ENCODE measurements around the gene KREMEN1.

KREMEN1 gene

DNA sequence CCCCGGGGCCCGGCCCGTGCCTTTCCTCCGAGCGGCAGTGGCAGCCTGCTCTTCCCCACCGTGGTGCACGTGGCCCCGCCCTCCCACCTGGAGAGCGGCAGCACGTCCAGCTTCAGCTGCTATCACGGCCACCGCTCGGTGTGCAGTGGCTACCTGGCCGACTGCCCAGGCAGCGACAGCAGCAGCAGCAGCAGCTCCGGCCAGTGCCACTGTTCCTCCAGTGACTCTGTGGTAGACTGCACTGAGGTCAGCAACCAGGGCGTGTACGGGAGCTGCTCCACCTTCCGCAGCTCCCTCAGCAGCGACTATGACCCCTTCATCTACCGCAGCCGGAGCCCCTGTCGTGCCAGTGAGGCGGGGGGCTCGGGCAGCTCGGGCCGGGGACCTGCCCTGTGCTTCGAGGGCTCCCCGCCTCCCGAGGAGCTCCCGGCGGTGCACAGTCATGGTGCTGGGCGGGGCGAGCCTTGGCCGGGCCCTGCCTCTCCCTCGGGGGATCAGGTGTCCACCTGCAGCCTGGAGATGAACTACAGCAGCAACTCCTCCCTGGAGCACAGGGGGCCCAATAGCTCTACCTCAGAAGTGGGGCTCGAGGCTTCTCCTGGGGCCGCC, 23.1 kb upstream of the KREMEN1 start:
- DNase-seq, result no peak

DNA sequence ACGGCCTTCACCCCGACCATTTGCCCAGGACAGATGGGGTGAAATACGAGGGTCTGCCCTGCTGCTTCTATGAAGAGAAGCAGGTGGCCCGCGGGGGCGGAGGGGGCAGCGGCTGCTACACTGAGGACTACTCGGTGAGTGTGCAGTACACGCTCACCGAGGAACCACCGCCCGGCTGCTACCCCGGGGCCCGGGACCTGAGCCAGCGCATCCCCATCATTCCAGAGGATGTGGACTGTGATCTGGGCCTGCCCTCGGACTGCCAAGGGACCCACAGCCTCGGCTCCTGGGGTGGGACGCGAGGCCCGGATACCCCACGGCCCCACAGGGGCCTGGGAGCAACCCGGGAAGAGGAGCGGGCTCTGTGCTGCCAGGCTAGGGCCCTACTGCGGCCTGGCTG, 22.4 kb upstream of the KREMEN1 start:
- DNase-seq, result no peak

DNA sequence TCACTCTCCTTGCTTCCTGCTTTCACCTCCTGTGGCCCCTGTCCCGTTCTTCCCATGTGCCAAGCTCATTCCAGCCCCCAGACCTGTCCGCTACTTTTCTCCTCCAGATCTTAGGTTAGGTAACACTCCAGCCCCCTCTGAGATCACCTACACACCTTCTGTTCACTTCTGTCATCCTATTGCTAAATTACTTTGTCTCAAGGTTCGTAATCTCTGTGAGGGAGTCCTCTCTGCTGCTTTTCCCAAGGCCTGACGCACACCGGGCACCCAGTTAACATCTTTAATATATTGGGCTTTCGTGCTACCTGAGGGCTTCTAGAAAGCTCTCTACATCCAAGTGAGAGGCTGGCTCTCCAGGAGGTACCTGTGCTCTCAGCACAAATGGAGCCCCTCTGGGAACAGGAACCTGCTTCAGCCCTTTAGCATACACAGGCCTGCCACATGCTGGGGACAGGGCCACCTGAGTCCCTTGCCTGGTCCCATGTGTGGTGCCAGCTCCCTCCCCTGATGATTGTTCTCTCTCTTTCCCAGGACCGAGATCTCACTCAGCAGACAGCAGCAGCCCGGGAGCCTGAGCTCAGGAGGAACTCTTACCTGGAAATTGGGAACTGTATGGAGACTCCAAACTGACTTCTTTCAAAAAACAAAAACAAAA, 19.7 kb upstream of the KREMEN1 start:
- DNase-seq, result no peak

DNA sequence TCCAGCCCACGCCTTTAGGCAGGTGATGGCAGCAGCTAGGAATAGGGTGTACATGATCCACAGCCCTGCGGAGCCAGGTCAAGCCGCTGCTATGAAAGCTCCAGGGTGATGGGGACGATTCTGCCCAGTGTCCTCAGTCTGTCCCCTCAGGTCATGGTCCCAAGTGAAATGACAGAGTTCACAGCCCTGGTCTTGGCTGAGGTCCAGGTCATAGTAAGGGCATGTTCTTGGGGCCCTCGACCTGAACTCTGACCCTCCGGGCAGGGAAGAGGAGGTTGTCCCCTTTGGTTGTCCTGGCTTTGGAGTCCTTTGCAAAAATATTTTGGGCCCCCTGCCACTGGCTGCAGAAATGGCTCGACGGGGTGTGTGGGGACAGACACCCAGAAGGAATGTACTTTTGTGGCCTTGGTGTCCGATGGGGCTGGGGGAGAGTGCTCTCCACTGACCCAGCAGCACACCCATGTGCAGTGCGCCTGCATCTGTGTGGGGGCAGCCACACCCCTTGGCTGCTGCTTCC, 18.5 kb upstream of the KREMEN1 start:
- no peak for DNase-seq

DNA sequence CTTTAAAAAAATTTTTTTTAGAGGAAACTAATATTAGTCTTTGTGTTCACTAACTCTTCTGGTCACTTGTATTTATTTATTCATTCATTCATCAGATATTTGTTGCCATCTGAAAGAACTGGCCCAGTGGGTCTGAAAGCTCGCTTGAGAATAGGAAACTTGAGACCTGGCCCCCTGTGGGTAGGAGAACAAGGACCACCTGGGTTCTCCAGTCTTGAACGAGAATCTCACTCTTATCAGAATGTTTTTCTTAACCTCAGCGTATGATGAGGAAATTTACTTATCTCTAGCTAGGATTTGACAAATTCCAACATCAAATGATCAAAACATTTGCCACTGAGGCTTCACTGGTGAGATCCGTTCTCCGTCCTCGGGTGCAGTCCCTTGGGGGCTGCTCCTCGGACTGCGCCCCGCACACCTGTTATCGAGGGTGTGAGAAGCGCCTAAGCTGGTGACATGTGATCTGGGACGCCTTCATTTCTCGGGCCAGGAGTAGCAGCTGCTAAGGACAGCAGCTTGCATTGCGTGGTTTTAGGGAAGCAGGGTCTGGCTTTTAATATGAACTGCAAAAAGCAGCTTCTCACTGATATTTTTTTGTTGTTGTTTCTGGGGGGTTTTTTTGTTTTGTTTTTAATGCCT, 17.5 kb upstream of the KREMEN1 start:
- no peak for DNase-seq

DNA sequence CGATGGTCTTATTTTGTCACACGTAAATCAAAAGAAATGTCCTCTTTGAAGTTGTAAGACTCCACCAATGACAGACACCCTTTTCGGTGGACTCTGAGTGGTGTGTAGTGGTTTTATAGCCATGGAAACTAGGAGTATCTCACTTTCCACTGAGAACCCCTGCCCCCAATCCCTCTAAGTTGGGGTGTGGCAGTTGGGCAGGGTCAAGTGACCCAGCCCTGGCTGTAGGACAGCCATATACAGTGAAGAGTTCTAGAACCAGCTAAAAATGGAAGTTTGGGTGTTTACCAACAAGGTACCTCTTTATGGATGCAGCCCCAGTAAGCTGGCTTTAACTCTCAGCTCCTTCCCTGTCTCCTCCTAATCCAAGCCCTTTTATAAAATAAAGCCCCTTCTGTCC, 16.4 kb upstream of the KREMEN1 start:
- no peak for DNase-seq

DNA sequence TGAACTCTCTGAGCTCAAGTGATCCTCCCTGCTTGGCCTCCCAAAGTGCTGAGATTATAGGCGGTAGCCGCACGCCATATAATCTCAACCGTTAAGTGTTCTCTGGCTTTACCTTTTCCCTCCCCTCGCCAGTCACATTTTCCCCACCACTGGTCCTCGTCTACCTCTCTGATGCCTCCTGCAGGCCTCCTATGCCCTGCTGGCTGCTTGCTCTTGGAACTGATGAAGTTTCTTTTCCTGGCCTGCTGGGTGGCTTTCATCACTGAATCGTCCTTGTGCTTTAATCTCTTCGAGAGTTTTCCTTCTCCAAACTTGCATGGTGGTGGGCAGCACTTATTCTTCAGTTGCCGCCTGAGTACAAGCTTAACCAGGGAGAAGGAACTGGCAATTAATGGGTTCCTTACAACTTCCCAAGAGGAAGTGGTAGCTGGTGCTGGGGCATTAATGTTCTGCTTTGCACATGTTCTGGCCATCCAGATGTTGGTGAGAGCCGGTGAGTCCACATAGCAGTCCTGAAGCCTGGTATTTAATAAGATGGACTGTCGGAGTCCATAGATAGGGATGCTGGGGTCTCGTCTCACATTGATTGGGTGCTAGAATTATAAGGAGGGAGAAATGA, 12.5 kb upstream of the KREMEN1 start:
- no peak for DNase-seq

DNA sequence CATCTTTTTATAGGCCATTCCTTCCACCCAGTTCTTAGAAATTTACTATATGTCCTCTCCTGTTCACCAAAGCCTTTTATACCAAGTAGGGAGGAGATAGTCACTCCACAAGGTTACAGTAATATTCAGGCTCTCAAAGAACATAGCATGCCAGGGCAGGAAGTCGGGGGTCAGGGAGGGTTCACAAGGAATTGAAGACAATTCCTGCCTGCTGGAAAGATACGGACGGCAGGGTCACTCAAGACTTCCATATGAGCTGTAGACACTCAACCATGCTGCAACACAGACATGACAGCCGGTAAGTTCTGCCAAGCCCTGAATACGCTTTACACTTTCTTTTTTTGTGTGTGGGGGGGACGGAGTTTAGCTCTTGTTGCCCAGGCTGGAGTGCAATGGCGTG, 11.9 kb upstream of the KREMEN1 start:
- DNase-seq, result no peak

DNA sequence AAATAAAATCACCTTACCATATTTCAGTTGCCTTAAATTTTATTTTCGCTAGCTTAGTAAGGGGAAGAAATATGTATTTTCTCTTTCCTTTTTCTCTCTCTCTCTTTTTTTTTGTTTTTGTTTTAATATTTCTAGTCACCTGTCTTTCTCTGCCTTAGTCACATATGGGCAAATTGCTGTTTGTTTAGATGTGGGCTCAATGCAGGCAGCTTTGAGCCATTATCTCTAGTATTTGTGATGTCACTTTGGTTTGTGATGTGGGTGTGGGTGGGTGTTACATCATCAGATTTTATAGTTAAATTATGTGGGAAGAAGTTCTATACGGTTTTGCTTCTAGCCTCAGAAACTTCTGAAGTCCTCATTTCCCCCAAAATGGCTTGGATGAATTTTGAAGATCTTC, 11.1 kb upstream of the KREMEN1 start, which contains the start of gene C22orf31:
TSS of gene C22orf31 (minus strand) at position 59 of the 400 bp plus-strand sequence. CDS start at position 20, 39 bp downstream.
- no peak for DNase-seq

DNA sequence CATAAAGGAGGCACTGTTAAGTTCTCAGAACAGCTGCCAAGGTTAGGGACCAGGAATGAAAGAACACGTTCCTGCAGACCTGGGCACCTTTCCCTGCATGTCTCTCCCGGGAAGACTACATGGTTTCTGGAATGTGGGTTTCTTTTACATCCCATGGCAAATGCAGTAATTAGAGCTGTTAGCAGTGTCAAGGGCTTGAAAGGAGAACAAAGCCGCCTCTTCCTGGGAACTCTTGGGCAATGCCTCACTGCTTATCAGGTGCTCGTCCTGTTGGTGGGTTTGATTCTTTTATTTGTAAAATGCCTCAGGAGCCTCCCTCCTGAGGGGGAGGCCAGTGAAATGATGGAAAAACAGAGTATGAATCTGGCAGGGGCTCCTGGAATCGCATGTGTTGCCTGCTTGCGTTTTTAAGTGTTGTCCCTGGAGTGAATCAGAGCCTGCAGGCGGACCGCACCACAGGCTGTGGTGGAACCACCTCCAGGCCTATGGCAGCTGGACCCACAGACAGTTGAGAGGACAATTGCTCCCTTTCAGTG, 10.5 kb upstream of the KREMEN1 start:
- no peak for DNase-seq

DNA sequence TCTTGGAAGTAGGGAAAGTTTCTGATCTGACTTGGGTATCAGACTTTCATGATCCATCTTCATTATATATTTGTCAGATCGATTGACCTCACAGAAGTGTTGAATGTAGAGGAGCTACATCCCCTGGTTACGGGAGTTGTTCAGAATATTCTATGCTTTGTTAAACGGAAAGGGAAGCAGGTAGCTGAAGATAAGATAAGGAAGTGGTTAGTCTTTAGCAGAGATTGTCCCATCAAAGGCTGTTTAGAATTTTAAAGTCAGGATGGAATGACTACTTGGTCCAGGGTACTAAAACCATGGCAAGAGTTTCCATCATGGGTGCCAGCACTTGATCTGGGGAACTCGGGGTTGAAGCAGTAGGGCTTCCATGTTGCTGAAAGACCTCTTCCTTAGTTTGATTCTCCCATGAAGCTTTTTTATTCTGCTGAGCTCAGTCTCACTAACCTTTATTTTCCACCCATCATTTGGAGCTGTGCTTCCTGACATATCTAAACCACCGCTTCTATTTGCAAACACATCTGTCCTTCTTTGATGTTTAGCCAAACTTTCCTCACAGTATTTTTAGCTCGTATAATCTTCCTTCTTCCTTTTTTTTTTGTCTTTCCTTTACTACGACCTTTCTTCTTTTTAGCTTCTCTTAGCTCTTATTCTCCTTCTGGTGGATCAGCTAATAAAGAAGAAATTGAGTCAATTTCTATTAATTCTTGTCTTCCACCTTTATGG, 7.2 kb upstream of the KREMEN1 start:
- no peak for DNase-seq

DNA sequence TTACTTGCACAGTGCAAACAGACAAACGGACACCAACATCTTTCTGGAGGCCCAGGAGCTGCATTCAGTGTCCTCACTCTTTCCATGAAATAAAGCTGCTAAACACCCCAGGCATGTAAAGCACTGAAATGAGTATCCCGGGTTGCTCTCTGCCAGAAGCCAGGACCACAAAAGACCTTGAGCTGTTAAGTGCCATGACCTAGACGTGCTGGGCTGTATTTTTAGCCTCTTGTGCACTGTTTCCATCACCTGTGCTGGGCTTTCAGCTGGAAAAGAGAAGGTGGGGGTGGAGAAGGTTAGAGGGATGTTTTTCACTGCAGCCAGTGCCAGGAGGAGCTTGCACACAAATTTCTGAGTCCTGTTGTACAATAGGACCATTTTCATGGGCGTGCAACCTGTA, 3.4 kb upstream of the KREMEN1 start:
- DNase-seq, result no peak

DNA sequence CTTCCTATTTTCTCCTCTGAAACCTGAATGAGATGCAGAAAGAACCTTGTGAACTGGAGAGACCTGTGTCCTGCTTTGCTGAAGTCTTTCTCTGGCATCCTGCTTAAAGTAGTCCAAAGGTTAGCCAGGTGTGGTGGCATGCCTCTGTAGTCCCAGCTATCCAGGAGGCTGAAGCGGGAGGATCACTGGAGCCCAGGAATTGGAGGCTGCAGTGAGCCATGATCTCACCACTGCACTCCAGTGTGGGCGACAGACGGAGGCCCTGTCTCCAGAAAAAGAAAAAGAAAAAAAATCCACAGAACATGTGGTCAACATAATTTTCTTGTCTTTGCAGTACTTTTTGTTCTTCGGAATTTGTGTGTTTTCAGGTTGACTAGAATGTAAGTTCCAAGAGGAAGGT, 2.3 kb upstream of the KREMEN1 start:
- DNase-seq, result no peak

DNA sequence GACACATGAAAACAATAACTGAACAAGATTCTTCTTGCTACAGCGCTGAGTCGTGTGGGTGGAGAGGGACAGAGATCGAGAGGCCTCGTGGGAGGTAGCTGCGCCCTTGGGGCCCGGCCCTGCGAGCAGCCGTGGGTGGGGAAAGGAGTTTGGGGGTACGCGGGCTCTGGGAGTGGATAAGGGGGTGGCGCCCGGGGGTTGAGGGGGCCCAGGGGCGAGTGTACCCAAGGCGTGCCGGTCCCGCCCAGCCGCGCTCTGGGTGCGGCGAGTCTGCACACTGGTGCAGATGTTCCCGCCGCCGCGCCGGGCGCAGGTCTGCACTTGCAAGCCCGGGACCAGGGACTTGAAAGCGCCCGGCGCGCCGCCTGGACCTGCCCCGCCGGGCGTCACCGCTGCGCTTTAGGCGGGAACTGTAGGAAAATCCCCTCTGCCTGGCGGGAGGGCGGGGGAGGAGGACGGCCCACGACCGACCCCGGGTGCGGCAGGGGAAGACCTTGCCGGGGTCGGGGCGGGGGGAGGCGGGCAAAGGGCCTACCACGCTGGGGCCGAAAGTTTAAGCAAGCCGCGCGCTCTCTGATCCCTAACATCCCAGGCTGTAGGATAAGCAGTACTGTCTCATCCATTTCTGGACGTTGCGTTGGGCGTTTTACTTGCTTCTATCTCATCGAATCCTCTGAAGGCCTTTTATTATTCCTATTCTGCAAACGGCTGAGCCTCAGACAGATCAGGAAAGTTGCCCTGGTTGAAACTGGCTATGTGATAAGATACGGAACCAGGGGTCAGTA, 1.4 kb upstream of the KREMEN1 start:
- DNase-seq, result no peak

DNA sequence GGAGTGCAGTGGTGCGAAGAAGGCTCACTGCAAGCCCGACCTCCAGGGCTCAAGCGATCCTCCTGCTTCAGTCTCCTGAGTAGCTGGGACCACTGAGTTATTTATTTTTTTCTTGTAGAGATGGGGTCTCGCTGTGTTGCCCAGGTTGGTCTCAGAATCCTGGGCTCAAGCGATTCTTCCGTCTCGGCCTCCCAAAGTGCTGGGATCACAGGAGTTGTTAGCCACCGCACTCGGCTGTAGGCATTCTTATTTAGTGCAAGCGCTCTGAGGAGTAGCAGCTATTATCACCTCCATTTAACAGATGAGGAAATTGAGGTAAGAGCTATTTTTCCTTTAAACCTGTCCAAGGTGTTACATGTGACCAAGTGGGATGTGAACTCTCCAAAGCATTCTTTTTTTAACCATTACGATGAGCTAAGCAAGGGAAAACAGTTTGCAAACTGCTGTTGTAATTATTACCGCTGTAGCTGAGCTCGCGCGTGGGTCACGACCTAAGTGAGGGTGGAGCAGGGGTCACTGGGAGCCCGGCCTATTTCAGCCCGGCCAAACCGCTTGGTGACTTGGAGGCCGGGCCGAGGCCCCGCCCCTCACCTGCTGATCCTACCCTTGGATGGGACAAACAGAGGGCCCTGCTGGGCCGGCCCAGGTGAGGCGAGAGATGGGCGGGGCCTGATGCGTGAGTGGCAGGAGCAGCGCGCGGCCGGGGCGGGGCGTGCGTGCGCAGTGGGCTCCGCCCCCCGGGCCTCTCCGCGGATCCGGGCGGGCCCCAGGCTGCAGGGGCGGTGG, 449 bp upstream of the KREMEN1 start:
- peak; percentile 82 for DNase-seq

DNA sequence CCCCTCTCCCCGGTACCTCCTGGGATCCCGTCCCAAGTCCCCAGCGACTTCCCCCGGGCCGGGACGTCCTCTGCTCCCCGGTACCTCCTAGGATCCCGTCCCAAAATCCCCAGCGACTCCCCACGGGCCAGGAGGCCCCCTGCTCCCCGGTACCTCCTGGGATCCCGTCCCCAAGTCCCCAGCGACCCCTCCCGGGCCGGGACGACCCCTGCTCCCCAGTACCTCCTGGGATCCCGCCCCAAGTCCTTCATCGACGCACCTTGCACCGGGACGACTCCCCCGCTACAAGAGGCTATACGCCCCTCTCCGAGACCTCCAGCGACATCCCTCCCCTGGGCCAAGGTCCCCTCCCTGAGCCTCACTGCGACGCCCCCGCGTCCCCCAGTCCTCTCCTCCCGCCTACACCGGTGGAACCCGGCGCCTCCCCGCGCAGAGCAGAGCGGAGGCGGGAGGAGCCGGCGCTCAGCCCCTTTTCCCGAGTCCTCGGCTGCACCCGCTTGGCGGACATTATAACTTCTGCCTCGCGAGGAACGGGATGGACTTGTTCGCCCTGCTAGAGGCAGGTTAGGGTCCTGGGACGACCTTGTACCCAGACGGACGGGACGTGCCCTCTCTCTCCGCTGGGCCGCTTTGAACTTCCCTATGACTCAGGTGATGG, 912 bp downstream of the KREMEN1 start:
- no peak for DNase-seq

DNA sequence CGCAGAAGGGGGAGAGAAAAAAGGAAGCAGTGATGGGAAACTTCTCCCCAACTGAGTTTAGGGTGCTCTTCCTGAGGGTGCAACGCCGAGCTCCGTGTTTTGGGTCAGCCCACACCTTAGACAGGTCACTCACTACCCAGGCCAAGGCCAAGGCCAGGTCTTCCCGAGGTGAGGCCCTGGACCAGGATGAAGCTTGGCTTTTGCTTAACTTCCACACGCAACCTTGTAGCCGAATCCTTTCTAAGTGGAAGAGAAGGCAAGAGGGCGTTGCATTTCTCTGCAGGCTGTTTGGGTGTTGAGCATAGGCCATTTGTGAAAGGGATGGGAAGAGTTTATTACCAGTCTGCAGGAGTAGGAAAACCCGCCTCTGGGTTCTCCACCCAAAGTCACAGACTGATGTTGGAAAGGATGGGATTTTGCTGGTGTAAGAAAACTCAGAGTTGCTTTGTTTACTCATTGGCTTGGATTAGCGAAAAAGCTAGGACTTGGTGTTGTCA, 1.5 kb downstream of the KREMEN1 start:
- no peak for DNase-seq

DNA sequence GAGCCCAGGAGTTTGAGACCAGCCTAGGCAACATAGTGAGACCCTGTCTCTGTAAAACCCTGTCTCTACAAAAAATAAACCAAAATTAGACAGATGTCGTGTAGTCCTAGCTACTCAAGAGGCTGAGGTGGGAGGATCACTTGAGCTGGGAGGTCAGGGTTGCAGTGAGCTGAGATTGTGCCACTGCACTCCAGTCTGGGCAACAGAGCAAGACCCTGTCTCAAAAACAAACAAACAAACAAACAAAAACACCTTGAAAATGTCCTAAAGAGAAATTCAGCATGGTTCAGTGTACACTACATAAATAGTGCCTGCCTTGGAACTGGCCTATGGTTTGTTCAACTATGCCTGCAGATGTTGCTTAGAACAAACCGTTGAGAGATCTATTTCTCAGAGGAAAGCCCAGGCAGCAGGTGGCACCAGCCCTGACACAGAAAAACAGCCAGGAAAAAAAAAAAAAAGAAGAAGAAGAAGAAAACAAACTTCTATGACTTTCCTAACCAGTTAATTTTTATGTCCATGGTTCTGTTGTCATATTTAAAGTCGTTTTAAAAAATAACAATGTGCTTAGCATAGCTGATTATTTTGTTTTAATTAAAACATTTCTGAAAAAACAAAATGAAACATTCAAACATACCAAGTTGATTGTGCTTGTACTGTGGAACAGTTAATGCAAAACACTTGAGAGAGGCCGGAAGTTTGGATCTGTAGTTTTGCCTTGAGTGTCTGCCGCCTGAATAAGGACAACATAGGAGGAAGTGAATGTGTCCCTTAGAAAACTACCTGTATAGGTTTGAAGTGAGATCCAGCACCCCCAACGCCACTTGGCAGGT, 5.4 kb downstream of the KREMEN1 start:
- no peak for DNase-seq

DNA sequence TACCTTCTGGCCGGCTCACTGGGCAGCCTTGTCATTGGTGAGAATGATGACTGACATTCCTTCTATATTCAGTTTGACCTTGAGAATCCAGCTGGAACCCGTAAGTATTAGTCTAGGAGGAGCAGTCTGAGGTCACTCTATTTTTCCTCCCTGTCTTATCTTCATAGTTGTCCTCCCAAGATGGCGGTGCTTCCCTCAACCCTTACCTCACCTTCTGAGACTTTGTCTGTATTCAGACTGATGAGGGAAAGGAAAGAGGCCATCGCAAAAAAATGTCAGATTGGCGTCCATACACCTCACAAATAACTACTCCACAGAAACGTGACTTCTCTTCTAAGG, 6.0 kb downstream of the KREMEN1 start:
- DNase-seq, result no peak
